Mucosa of rectum (tissue), 2 donors: ENCODE data around the gene SCG3.

ENCODE experiments used
- H3K27ac ChIP-seq, 2 donors: one replicate each; pipeline ENCODE4 v1.7.0; 2013; ENCODE audit warnings: inconsistent platforms in 2 of 2, low read depth in 2 of 2, low read length in 2 of 2
- H3K27me3 ChIP-seq, 2 donors: one replicate each; pipeline ENCODE4 v1.7.0; 2013; ENCODE audit warnings: low read length in 2 of 2; ENCODE audit not compliant: control insufficient read depth in 2 of 2, insufficient read depth in 2 of 2
- H3K36me3 ChIP-seq, 2 donors: one replicate each; pipeline ENCODE4 v1.7.0; 2013; ENCODE audit warnings: low read length in 2 of 2; ENCODE audit not compliant: control insufficient read depth in 2 of 2, insufficient read depth in 2 of 2
- H3K4me1 ChIP-seq, 2 donors: one replicate each; pipeline ENCODE4 v1.7.0; 2013; ENCODE audit warnings: low read length in 2 of 2, mild to moderate bottlenecking in 1 of 2; ENCODE audit not compliant: control insufficient read depth in 2 of 2, insufficient read depth in 2 of 2
- H3K4me3 ChIP-seq, 2 donors: one replicate each; pipeline ENCODE4 v1.7.0; 2013; ENCODE audit warnings: low read length in 2 of 2
- H3K9ac ChIP-seq, 2 donors: one replicate each; pipeline ENCODE4 v1.7.0; 2013; ENCODE audit warnings: low read length in 2 of 2, low read depth in 1 of 2, mild to moderate bottlenecking in 1 of 2
- H3K9me3 ChIP-seq, 2 donors: one replicate each; pipeline ENCODE4 v1.7.0; 2013; ENCODE audit warnings: low read length in 2 of 2; ENCODE audit not compliant: control insufficient read depth in 2 of 2
- donor health status: healthy.
- donor health status: Normal muscosa, but diverticular disease.

Gene SCG3

DNA sequence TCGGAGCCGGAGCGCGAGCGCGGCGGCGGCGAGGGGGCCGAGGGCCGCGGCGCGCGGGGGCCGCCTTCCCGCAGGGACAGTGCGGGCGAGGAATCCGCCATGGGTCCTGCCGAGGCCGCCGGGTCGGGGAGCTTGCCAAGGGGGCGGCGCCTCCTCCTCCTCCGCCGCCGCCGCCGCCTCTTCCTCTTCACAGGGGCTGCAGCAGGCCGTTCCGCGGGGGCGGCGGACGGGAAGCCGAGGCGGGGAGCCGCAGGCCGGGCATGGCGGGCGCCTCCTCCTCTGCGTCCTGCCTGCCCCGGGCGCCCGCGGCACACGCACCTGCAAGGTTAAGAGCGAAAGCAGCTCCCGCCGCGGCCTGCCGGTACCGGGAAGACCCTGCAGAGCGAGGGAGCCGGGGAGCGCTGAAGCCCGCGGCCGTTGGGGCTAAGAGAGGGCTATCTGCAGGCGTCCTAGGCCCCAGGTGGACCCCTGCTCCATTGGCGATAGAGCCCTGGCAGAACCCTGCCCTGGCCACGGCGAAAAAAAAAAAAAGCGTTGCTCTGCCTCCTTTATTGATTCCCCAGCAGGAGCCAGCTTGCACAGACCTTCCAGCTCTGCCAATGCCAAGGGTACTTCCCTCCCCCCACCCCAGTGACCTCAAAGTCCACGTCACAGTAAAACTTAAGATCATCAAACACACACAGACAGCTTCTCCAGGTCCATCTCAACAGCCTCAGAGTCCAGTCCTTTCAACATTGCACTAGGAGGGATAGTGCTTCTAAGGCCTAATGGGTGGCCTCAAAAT lies 56.4 kb downstream of the SCG3 start, which contains the start of gene LYSMD2:
TSS of gene LYSMD2 (minus strand) at position 134 of the 784 bp plus-strand sequence. CDS start at position 101, 33 bp downstream.
- Histone ChIP-seq H3K4me3 (peak within 1 kb of the TSS; percentile 70 to 84), H3K9me3 (no peaks in the 10 kb centered on the region), H3K27ac (peak within 1 kb of the TSS; percentile 67 to 79), H3K9ac (peak within 1 kb of the TSS; percentile 73 to 79), H3K36me3 (no peaks in the 10 kb centered on the region), H3K4me1 (peaks cover 4 to 6% of the 10 kb centered on the region in 2 donors), H3K27me3 (no peaks in the 10 kb centered on the region)

GRCh38 chr15:51738553-51738952 lies 57.2 kb downstream of the SCG3 start:
- no peak overlapping the region for H3K4me3 ChIP-seq
- no peaks in the 10 kb centered on the region for H3K27me3 ChIP-seq
- peaks cover 4 to 6% of the 10 kb centered on the region in 2 donors for H3K4me1 ChIP-seq
- no peaks in the 10 kb centered on the region for H3K9me3 ChIP-seq
- no peak overlapping the region for H3K9ac ChIP-seq
- H3K27ac ChIP-seq, result no peak overlapping the region
- no peaks in the 10 kb centered on the region for H3K36me3 ChIP-seq

DNA sequence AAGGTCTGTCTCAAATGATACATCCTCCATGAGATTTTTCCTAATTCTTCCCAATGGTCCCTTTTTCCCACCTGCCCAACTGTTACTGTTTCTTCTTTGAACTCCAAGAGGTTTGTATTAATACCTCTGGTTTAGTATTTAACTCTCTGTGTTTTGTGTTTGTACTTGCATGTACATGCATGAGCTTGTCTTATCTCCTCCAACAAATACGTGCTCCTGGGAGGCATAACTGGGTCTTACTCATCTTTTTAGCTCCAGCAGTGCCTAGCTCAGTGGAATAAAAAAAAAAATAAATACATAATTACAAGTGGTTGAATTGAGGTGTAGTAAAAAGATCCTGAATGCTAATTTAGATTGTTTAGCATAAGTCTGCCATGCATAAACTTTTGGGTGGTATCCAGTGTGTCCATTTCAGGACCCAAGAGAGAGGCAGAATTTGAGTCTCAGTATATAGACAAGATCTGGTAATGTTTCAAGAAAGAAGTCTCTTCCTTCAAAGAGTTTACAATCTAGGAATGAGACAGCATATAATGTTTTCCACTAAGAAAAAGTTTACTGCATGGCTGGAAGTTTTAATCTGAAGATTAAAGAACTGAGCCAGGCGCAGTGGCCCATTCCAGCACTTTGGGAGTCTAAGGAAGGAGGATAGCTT lies 57.9 kb downstream of the SCG3 start:
- Histone ChIP-seq H3K36me3 (no peaks in the 10 kb centered on the region), H3K27me3 (no peaks in the 10 kb centered on the region), H3K4me1 (peaks cover 4 to 6% of the 10 kb centered on the region in 2 donors), H3K4me3 (no peak overlapping the region), H3K27ac (no peak overlapping the region), H3K9me3 (no peaks in the 10 kb centered on the region), H3K9ac (no peak overlapping the region)

DNA sequence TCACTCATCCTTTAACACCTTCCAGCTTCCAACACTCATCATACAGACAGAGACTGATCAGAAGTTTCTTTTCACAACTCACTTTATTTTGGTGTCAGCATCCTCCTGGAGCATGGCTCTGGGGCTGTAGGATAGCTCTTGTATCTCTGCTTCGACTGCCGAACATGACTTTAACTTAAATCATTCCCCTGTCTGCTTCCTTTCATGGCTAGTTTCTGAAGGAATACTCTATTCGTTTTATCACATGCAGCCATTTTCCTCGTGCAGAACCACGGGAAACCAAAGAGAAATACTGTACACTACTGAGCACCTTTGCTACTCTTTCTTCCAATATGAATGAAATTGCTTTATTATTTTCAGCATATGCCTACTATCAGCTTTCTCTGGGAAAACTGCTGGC lies 68.0 kb downstream of the SCG3 start:
- H3K36me3 ChIP-seq, result no peaks in the 10 kb centered on the region
- peaks cover 0 to 4% of the 10 kb centered on the region in 2 donors for H3K4me1 ChIP-seq
- no peak overlapping the region for H3K27ac ChIP-seq
- peaks cover 2 to 6% of the 10 kb centered on the region in 2 donors for H3K27me3 ChIP-seq
- H3K9ac ChIP-seq, result no peak overlapping the region
- H3K4me3 ChIP-seq, result no peak overlapping the region
- H3K9me3 ChIP-seq, result no peaks in the 10 kb centered on the region

GRCh38 chr15:51750186-51750585 lies 68.9 kb downstream of the SCG3 start:
- Histone ChIP-seq H3K4me1 (peaks cover 0 to 4% of the 10 kb centered on the region in 2 donors), H3K27me3 (peaks cover 2 to 6% of the 10 kb centered on the region in 2 donors), H3K9ac (no peak overlapping the region), H3K27ac (no peak overlapping the region), H3K4me3 (no peak overlapping the region), H3K36me3 (no peaks in the 10 kb centered on the region), H3K9me3 (no peaks in the 10 kb centered on the region)

GRCh38 chr15:51750792-51751696 lies 69.7 kb downstream of the SCG3 start, which contains the start of gene TMOD2:
Gene TMOD2 (plus strand): TSS chr15:51751597. CDS start chr15:51766442, 14,845 bp downstream.
- peak within 1 kb of the TSS in 1 of 2 donors; percentile 10 for H3K27ac ChIP-seq
- H3K4me3 ChIP-seq, result peak within 1 kb of the TSS; percentile 68 to 74
- no peaks in the 10 kb centered on the region for H3K36me3 ChIP-seq
- peaks cover 2 to 6% of the 10 kb centered on the region in 2 donors for H3K27me3 ChIP-seq
- no peaks in the 10 kb centered on the region for H3K9me3 ChIP-seq
- peak within 1 kb of the TSS in 1 of 2 donors; percentile 36 for H3K9ac ChIP-seq
- peaks cover 0 to 4% of the 10 kb centered on the region in 2 donors for H3K4me1 ChIP-seq

DNA sequence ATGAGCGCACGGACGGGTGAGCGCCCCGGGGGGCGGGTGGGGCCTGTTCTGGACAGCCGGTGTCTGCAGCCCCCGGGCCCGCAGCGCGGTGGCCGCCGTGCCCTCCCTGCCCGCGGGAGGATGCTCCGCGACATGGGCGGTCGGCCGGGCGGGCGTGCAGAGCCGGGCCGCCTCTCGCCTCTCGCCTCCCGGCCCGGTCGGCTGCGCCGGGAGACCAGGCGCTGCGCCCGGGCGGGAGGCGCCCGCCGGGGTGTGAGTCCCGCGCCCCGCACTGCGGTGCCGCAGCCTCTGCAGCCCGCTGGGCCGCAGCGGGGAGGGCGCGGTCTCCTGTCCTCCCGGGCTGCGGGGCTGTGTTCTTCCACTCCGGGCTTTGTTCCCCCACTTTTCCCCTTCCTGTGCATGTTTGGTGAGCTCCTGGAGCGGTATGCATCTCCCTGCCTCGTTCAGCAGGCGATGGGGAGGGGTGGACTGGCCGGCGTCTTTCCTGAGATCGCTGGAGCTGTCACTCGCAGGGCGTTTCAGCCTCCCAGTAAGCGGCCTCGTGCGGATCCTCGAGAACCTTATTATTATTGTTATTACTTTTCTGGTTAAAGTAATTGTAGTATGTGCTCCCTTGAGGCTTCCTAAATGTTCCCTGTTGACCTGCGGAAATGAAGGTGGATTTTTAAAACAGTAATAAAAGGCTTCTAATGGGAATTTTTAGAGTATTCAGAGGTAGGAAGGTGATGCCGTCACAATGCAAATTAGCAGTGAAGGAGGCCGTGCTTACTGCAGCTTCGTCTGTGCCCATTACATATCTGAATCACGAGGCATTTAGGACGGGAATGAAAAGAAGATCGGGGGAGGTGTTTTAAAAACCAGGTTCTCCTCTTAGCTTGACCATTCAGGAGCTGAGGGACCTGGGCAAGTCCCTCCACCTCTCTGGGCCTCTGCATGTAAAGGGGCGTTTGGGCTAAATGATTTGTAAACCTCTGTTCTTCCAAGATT lies 70.7 kb downstream of the SCG3 start:
- Histone ChIP-seq H3K36me3 (no peaks in the 10 kb centered on the region), H3K27ac (peak overlapping the region in 1 of 2 donors; percentile 10), H3K9ac (peak overlapping the region in 1 of 2 donors; percentile 36), H3K4me3 (peak overlapping the region; percentile 68 to 74), H3K4me1 (peaks cover 0 to 4% of the 10 kb centered on the region in 2 donors), H3K27me3 (peaks cover 2 to 6% of the 10 kb centered on the region in 2 donors), H3K9me3 (no peaks in the 10 kb centered on the region)

- Histone ChIP-seq H3K4me3 (no peak overlapping the region), H3K27me3 (peaks cover 2 to 6% of the 10 kb centered on the region in 2 donors), H3K4me1 (peaks cover 0 to 4% of the 10 kb centered on the region in 2 donors), H3K9ac (no peak overlapping the region), H3K9me3 (no peaks in the 10 kb centered on the region), H3K27ac (no peak overlapping the region), H3K36me3 (no peaks in the 10 kb centered on the region)
These were observed 71.6 kb downstream of the SCG3 start for GRCh38 chr15:51752888-51753287.

- H3K4me1 ChIP-seq, result peaks cover 3 to 4% of the 10 kb centered on the region in 2 donors
- H3K27ac ChIP-seq, result no peak overlapping the region
- no peaks in the 10 kb centered on the region for H3K9me3 ChIP-seq
- no peak overlapping the region for H3K4me3 ChIP-seq
- H3K9ac ChIP-seq, result no peak overlapping the region
- H3K36me3 ChIP-seq, result no peaks in the 10 kb centered on the region
- peaks cover 2 to 6% of the 10 kb centered on the region in 2 donors for H3K27me3 ChIP-seq
These were observed 73.0 kb downstream of the SCG3 start for GRCh38 chr15:51754267-51754666.
